CD4-positive, alpha-beta memory T cell (primary cell): ENCODE results near the gene POTEF. TPM values are rescaled to one million over a fixed set of nuclear protein-coding genes. Genes with fewer than 3 reads are reported as not detected.
"Not testable (repeated sequence)": the region's sequence is repeated elsewhere in the genome, so short reads cannot be mapped to it uniquely, and the experiment has no call there.

Source experiments
- CTCF ChIA-PET: fragments of 350-600 bp; sonication (Branson Sonifier 250); formaldehyde crosslinking; loops from one replicate; lab custom pipeline; 2021; ENCODE audit warnings: inconsistent platforms; ENCODE audit not compliant: partially characterized antibody; lab: Charles Lee
- POLR2A ChIA-PET: fragments of 350-600 bp; sonication (Branson Sonifier 250); formaldehyde crosslinking; loops from one replicate; lab custom pipeline; 2021; ENCODE audit not compliant: partially characterized antibody; lab: Charles Lee
- DNase-seq, 5 donors: peaks; one replicate each; pipeline versions ENCODE4 v3.0.0 to v3.0.0-alpha.2; 2020 to 2022; ENCODE audit warnings: mixed read lengths in 1 of 5
- H3K27ac ChIP-seq: one replicate; pipeline ENCODE4 v1.7.0; 2013; ENCODE audit warnings: low read depth, low read length
- H3K27me3 ChIP-seq: 2 replicates; pipeline ENCODE4 v1.7.0; 2013; ENCODE audit warnings: mild to moderate bottlenecking, low read length, moderate library complexity; ENCODE audit not compliant: insufficient read depth
- H3K36me3 ChIP-seq: 2 replicates; pipeline ENCODE4 v1.7.0; 2013; ENCODE audit warnings: mild to moderate bottlenecking, low read length, moderate library complexity; ENCODE audit not compliant: insufficient read depth
- H3K4me1 ChIP-seq: 2 replicates; pipeline ENCODE4 v1.7.0; 2013; ENCODE audit warnings: mild to moderate bottlenecking, low read length, moderate library complexity; ENCODE audit not compliant: insufficient read depth
- H3K4me3 ChIP-seq, 2 donors: one replicate each; pipeline ENCODE4 v1.7.0; 2013; ENCODE audit warnings: low read length in 2 of 2, mild to moderate bottlenecking in 1 of 2
- H3K9me3 ChIP-seq, 2 donors: one replicate each; pipeline ENCODE4 v1.7.0; 2013; ENCODE audit warnings: low read length in 2 of 2, control low read depth in 1 of 2; ENCODE audit not compliant: control insufficient read depth in 1 of 2
- H3K27ac Mint-ChIP-seq, 7 donors: one replicate each; pipeline ENCODE4 v1.8.0; 2020 to 2021; ENCODE audit warnings: mixed read lengths in 7 of 7, mild to moderate bottlenecking in 6 of 7, inconsistent platforms in 3 of 7, moderate library complexity in 3 of 7
- H3K27me3 Mint-ChIP-seq, 2 donors: one replicate each; pipeline ENCODE4 v1.8.0; 2020 to 2021; ENCODE audit warnings: mixed read lengths in 2 of 2
- H3K36me3 Mint-ChIP-seq, 2 donors: one replicate each; pipeline ENCODE4 v1.8.0; 2020 to 2021; ENCODE audit warnings: mixed read lengths in 2 of 2, inconsistent platforms in 1 of 2, mild to moderate bottlenecking in 1 of 2
- H3K4me1 Mint-ChIP-seq, 4 donors: one replicate each; pipeline ENCODE4 v1.8.0; 2020 to 2021; ENCODE audit warnings: mixed read lengths in 4 of 4, mild to moderate bottlenecking in 1 of 4
- H3K4me3 Mint-ChIP-seq, 8 donors: one replicate each; pipeline ENCODE4 v1.8.0; 2020 to 2021; ENCODE audit warnings: mixed read lengths in 8 of 8, mild to moderate bottlenecking in 7 of 8, moderate library complexity in 6 of 8, inconsistent platforms in 3 of 8
- H3K9me3 Mint-ChIP-seq, 8 donors: one replicate each; pipeline ENCODE4 v1.8.0; 2020 to 2021; ENCODE audit warnings: mixed read lengths in 8 of 8, mild to moderate bottlenecking in 5 of 8, inconsistent platforms in 3 of 8, moderate library complexity in 1 of 8
- intact Hi-C: fragments of 100-400 bp; cut with micrococcal nuclease; formaldehyde crosslinking; loops from one replicate; pipeline ENCODE4 v1.15.1; 2023
- polyA plus RNA-seq, 2 donors: library from polyadenylated mRNA; unstranded; fragments of 300-500 nt; fragmentation: Illumina TruSeq; gene quantifications; one replicate each; pipeline ENCODE4 v1.2.3, GENCODE V29; 2021
- total RNA-seq, 2 experiments: library from RNA; stranded (reverse); gene quantifications; one replicate each; pipeline ENCODE4 v1.2.3, GENCODE V29; 2021

Gene POTEF
- total and polyA plus RNA-seq, 4 experiments from 2014 or later = 0.16 TPM; not detected in 3

- H3K4me3 ChIP-seq, H3K4me1 Mint-ChIP-seq, H3K9me3 ChIP-seq, POLR2A ChIA-PET, H3K36me3 Mint-ChIP-seq, CTCF ChIA-PET, H3K4me3 Mint-ChIP-seq, H3K27me3 ChIP-seq, intact Hi-C loops, H3K27me3 Mint-ChIP-seq, H3K4me1 ChIP-seq, H3K9me3 Mint-ChIP-seq, H3K27ac ChIP-seq, H3K36me3 ChIP-seq, H3K27ac Mint-ChIP-seq, DNase-seq: not testable (repeated sequence)
These were observed 9.3 kb upstream of the POTEF start for GRCh38 chr2:130138326-130138725.

- intact Hi-C loops, H3K27me3 ChIP-seq, H3K4me1 Mint-ChIP-seq, H3K36me3 ChIP-seq, H3K4me1 ChIP-seq, H3K36me3 Mint-ChIP-seq, H3K27ac Mint-ChIP-seq, H3K27me3 Mint-ChIP-seq, H3K27ac ChIP-seq, H3K9me3 ChIP-seq, H3K4me3 ChIP-seq, H3K9me3 Mint-ChIP-seq, H3K4me3 Mint-ChIP-seq, CTCF ChIA-PET, POLR2A ChIA-PET, DNase-seq: not testable (repeated sequence)
These were observed 8.1 kb upstream of the POTEF start for GRCh38 chr2:130137118-130137517.

- H3K27me3 ChIP-seq, H3K27ac Mint-ChIP-seq, H3K36me3 ChIP-seq, H3K4me3 ChIP-seq, DNase-seq, H3K27me3 Mint-ChIP-seq, CTCF ChIA-PET, H3K9me3 Mint-ChIP-seq, H3K27ac ChIP-seq, intact Hi-C loops, H3K4me1 Mint-ChIP-seq, H3K9me3 ChIP-seq, H3K4me3 Mint-ChIP-seq, H3K4me1 ChIP-seq, H3K36me3 Mint-ChIP-seq, POLR2A ChIA-PET: not testable (repeated sequence)
These were observed 7.5 kb upstream of the POTEF start for GRCh38 chr2:130136546-130136945.

DNA sequence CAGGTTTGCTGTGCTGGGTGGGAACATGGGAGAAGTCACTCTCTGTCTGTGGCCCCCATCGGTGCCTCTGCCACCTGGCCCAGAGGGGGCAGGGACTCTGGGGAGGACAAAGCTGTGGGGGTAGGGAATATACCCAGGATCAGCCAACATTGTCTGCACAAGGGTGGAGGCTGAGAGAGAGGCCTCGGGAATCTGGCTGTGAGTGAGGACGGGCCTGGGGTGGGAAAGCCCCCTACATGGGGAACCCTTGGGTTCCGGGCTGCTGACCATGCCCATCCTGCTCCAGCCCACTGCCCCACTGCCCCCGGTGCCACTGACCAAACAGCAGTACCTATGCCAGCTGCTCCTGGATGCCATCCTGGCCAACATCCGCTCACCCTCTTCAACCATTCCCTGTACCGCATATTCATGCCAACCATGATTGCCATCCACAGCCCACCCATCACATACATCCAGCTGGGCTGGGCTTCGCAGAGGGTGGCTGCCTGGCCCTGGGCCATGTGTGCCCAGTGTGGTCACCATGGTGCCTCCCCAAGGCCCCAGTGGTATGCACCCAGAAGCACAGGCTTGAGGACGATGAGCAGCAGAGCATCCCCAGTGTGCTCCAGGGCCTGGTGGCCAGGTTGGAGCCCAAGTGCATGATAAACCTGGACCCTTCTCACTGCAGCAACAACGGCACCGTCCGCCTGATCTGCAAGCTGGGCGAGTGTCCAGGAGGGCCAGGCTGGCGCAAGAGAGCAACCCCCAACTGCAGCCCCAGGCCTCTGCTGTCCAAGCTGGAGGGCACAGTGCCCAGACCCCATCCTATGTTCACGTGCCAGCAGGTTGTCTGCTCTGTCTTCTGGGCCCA, 6.9 kb upstream of the POTEF start:
- Mint-ChIP-seq H3K4me3 (no peak overlapping the region), H3K27me3 (peaks cover 0 to 2% of the 10 kb centered on the region in 2 donors), H3K27ac (no peak overlapping the region), H3K9me3 (peaks cover 0 to 2% (median 0%) of the 10 kb centered on the region in 8 donors), H3K4me1 (no peaks in the 10 kb centered on the region), H3K36me3 (no peaks in the 10 kb centered on the region)
- DNase-seq = no peak
- no peaks in the 10 kb centered on the region for H3K4me1 ChIP-seq
- no peak overlapping the region for H3K4me3 ChIP-seq
- no peaks in the 10 kb centered on the region for H3K27me3 ChIP-seq
- ChIA-PET CTCF (no interaction called here), POLR2A (no interaction called here)
- no peaks in the 10 kb centered on the region for H3K36me3 ChIP-seq
- intact Hi-C loops = no loop called here
- no peaks in the 10 kb centered on the region for H3K9me3 ChIP-seq
- no peak overlapping the region for H3K27ac ChIP-seq

DNA sequence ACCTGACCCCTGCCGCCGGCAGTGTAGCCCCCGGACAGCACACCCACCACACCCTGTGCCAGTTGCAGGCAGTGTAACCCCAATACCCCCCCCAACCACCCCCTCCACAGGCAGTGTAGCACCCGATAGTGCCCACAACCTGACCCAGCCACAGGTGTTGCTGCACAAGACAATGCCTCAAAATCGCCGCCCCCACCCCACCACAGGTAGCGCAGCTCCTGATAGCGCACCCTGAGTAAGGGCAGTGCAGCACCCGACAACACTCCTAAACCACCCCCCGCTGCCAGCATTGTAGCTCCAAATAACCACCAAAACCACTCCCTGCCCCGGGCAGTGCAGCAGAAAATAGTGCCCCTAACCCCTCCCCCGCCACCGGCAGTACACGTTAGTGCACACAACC, 558 bp downstream of the POTEF start:
- CTCF ChIA-PET, DNase-seq, H3K4me1 ChIP-seq, H3K27ac Mint-ChIP-seq, H3K27me3 ChIP-seq, H3K36me3 Mint-ChIP-seq, H3K36me3 ChIP-seq, H3K9me3 ChIP-seq, intact Hi-C loops, H3K27ac ChIP-seq, H3K4me3 ChIP-seq, H3K4me1 Mint-ChIP-seq, POLR2A ChIA-PET, H3K9me3 Mint-ChIP-seq, H3K4me3 Mint-ChIP-seq, H3K27me3 Mint-ChIP-seq: not testable (repeated sequence)

DNA sequence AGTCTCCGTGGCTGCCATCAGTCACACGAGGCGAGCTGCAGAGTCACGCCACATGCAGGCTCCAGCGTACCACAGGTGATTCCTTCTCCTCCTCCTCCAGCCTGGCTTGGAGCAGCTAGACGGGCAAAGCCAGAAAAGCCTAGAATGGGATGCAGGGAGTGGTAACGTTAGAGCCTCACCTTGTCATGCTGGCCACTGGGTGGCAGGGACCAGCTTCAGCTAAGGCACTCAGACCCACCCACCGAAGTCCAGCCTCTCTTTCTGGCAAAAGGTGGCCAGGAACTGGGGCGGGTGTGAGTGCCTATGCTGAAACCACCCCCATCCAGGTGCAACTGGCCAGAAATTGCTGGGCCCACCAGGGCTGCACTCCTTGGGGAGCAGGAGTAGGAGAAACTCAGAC, 1.3 kb downstream of the POTEF start:
- H3K36me3 ChIP-seq, POLR2A ChIA-PET, DNase-seq, H3K27me3 Mint-ChIP-seq, H3K27me3 ChIP-seq, H3K4me1 Mint-ChIP-seq, H3K4me3 Mint-ChIP-seq, intact Hi-C loops, H3K27ac ChIP-seq, H3K9me3 ChIP-seq, H3K4me3 ChIP-seq, H3K36me3 Mint-ChIP-seq, CTCF ChIA-PET, H3K27ac Mint-ChIP-seq, H3K9me3 Mint-ChIP-seq, H3K4me1 ChIP-seq: not testable (repeated sequence)

DNA sequence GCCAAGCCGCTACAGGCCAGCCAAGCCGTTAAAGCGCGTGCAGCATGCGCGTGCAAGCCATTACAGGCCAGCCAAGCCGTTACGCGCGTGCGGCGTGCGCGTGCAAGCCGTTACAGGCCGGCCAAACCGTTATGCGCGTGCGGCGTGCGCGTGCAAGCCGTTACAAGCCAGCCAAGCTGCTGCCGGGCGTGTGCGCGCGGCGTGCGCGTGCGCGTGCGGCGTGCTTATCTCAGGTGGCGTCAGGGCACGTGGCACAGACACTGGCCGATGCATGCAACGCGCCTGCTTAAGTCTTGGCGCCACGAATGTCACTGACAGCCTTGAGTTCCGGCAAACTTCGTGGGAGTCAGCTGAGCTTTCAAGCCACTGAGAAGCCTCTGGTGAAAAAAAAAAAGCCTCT, 8.1 kb downstream of the POTEF start:
- H3K27me3 ChIP-seq, H3K4me1 Mint-ChIP-seq, H3K9me3 Mint-ChIP-seq, POLR2A ChIA-PET, intact Hi-C loops, H3K36me3 Mint-ChIP-seq, CTCF ChIA-PET, H3K27ac Mint-ChIP-seq, H3K27me3 Mint-ChIP-seq, H3K4me1 ChIP-seq, H3K4me3 Mint-ChIP-seq, H3K27ac ChIP-seq, H3K36me3 ChIP-seq, H3K9me3 ChIP-seq, DNase-seq, H3K4me3 ChIP-seq: not testable (repeated sequence)
